Mononuclear cell (primary cell): ENCODE data around the gene CRYBA4. TPM values are rescaled to one million over a fixed set of nuclear protein-coding genes. Genes with fewer than 3 reads are reported as not detected.

Experiments used
- H3K27me3 ChIP-seq: 2 replicates; pipeline ENCODE4 v1.6.0; 2011; ENCODE audit warnings: low read length, control low read depth; ENCODE audit not compliant: insufficient read depth
- H3K4me1 ChIP-seq: 2 replicates; pipeline ENCODE4 v1.5.1; 2011; ENCODE audit warnings: mild to moderate bottlenecking, low read length, control low read depth; ENCODE audit not compliant: insufficient read depth
- H3K4me3 ChIP-seq: 2 replicates; pipeline ENCODE4 v1.5.1; 2011; ENCODE audit warnings: mild to moderate bottlenecking, low read length, moderate library complexity
- H3K9me3 ChIP-seq: 2 replicates; pipeline ENCODE4 v1.5.1; 2011; ENCODE audit warnings: low read depth, mild to moderate bottlenecking, control low read depth, low read length
- total RNA-seq: library from RNA; depleted of rRNA; stranded (reverse); fragments of >200 nt; gene quantifications from one replicate; pipeline ENCODE4 v1.2.3, GENCODE V29; 2012

CRYBA4 gene
- total RNA-seq: not detected

DNA sequence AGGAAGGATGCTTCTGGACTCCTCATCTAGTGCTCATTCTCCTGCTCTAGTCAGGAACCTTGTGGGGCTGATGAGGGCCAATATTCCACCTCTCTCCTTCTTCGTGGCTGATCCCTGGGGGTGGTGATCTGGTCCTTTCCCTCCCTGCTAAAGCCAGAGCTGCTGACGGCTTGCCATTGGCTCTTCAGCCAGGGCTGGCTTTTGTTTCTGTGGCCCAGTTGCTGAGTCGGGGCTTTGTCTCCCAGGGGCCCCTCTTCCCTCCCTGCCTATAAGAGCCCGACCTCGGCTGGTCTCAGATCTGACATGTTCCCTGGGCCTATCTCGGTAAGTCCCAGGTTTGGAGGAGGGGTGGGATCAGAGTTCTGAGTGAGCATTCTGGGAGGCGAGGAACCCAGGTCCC lies at the start of gene CRYBA4:
TSS of gene CRYBA4 (plus strand) at position 301 of the 400 bp plus-strand sequence. CDS start 634 bp downstream, outside the sequence.
- Histone ChIP-seq H3K4me1 (peaks cover 21% of the 10 kb centered on the region), H3K9me3 (no peaks in the 10 kb centered on the region), H3K27me3 (no peaks in the 10 kb centered on the region), H3K4me3 (no peak within 1 kb of the TSS)

DNA sequence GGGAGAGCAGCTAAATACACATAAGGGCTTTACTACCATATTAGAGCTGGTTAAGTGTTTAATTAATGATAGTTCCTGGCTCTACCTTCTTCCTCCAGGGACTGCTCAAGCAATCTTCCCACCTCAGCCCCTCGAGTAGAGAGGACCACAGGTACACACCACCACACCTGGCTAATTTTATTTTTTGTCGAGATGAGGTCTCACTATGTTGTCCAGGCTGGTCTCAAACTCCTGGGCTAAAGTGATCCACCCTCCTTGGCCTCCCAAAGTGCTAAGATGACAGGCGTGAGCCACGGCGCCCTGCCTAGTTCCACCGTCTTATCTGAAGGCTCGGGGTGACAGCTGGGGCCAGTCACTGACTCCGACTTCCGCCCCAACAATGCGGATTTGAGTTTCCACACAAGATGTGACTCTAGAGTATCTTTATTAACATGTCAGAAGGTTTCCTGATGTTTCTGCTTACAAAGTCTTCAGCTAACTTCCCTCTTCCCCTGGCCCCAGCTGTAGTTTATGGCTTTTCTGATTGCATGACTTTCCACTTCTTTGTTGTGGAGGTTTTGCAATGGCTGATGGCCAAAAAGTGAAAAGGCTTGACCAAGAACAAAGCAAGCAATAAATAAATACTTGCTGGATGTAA lies 48.6 kb upstream of the CRYBA4 start:
- H3K4me1 ChIP-seq: peaks cover 80% of the 10 kb centered on the region
- no peak overlapping the region for H3K4me3 ChIP-seq

DNA sequence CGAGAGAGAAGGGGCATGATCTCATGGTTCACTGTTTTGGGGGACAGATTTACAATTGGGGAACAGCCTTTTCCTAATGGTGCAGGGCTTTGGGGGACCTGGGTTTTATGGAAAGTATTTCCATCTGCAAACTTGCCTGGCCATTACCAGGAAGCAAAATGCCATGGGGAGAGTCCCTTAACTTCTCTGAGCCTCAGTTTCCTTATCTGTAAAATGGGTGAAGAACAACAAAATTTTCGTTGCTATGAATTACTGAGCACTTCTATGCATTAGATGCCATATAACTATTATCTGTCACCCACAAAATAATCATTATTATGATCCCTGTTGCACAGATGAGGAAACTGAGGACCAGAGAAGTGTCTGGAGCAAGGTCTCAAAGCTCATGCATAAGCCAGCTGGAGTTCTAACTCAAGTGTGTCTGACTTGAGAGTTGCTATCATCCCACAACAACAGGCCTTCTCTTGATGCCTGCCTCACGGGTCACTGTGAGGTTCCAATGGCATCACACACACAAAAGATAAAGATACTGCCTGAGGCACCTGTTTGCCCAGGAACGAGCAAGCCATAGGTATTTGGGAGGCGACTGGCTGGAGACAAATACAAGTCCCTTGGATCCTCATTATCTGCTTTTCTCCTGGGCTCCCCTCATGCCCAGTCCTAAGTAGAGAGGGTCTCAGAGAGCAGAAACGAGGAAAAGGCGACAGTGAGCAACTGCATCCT lies 47.6 kb upstream of the CRYBA4 start:
- H3K27me3 ChIP-seq: no peaks in the 10 kb centered on the region
- H3K4me1 ChIP-seq: peaks cover 86% of the 10 kb centered on the region
- H3K9me3 ChIP-seq: no peaks in the 10 kb centered on the region
- H3K4me3 ChIP-seq: no peak overlapping the region

More for the DNA sequence above, 48.6 kb upstream of the CRYBA4 start:
- Histone ChIP-seq H3K9me3 (no peaks in the 10 kb centered on the region), H3K27me3 (no peaks in the 10 kb centered on the region)

DNA sequence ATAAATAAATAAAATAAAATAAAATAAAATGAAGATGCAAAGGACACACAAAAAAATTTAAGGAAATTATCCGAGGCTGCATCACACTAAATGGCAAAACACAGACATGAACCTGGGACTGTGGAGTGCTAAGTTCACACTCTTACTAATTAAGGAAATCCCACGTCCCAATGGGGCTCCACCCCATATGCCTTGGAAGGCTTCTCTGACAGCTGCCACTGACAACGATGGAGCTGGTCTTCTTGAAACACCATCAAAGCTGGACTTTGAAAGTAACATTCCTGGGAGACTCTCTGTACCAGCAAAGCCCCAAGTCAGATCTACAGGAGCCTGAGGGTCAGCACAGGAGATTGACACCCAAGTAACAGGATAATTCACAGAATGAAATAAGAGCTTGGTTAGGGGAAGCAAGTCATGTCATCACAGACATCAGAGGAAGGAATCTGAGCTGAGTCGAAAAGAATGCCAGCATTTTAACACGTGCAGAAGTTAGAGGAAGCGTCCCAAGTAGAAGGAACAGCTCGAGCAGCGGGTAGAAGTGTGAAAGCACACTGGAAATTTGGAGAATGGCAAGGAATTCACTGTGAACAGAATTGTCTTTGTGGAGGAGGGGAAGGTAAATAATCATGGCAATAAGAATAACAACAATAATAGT lies 45.6 kb upstream of the CRYBA4 start:
- Histone ChIP-seq H3K4me3 (no peak overlapping the region), H3K9me3 (no peaks in the 10 kb centered on the region), H3K27me3 (no peaks in the 10 kb centered on the region), H3K4me1 (peaks cover 93% of the 10 kb centered on the region)

DNA sequence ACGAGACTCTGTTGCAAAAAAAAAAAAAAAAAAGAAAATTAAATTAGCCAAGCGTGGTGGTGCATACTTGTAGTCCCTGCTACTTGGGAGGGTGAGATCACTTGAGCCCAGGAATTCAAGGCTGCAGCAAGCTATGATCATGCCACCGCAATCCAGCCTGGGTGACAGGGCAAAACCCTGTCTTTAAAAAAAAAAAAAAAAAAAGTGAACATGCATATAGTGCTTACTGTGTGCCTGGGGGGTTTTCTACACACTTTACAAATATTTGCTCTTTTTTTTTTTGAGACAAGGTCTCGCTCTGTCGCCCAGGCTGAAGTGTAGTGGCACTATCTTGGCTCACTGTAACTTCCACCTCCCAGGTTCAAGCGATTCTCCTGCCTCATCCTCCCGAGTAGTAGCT lies 44.7 kb upstream of the CRYBA4 start:
- Histone ChIP-seq H3K27me3 (no peaks in the 10 kb centered on the region), H3K4me1 (peaks cover 91% of the 10 kb centered on the region), H3K4me3 (no peak overlapping the region), H3K9me3 (no peaks in the 10 kb centered on the region)

DNA sequence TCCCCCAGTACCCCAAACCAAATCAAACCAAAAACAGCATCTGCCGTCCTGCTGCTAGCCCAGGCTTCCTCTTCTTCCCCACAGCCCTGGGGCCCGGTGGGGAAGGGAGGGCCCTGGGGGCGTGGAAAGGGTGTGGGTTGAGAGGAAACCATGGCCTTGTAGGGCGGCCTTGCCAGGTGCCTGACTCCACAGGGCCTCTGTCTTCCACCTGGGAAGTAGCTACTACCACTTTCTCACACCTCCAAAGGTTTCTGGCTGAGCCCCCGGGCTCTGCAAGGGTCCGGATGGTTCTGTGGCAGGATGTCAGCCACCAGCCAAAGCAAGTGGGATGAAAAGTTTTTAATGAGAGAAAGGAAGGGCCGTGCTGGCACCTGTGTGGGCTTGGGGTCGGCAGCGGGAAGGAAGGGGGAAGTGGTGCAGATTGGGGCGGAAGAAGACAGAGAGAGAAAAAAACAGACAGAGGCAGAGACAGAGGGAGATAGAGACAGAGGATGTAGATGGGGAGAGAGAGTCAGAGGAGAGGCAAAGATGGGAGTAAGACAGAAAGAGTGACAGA lies 42.4 kb upstream of the CRYBA4 start:
- Histone ChIP-seq H3K4me1 (peaks cover 73% of the 10 kb centered on the region), H3K9me3 (no peaks in the 10 kb centered on the region), H3K27me3 (no peaks in the 10 kb centered on the region), H3K4me3 (no peak overlapping the region)

DNA sequence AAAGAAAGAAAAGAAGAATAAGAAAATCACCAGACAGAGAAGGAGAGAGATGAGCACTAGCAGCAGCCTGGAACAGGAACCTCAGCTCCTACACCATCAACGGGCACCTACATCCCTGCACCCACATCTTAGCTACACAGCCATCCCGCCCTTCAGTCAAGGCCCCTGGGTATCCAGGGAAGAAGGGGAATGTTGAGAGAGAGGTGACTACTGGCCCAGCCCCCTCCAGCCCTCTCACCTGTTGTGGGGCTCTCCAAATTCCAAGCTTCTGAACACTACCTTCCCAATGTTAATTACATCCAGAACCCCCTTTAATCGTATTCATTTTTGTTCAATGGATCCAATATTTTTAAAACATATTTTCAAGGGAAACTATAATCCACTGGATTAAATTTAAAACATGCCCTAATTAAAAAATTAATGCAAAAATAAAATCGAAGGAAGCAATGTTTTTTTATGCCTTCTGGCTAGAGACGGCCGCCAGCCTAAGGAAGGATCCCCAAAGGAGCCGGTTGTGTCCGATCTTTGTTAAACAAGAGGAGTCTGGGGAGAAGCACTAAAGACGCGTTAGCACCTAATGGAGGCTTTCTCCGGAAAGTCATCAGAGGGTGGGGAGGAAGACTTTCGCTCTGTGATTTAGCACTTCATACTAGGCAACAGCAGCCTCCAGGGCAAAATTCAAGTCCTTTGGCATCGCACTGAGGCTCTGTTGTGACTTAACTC lies 41.4 kb upstream of the CRYBA4 start:
- no peak overlapping the region for H3K4me3 ChIP-seq
- H3K4me1 ChIP-seq: peaks cover 73% of the 10 kb centered on the region
- no peaks in the 10 kb centered on the region for H3K27me3 ChIP-seq
- no peaks in the 10 kb centered on the region for H3K9me3 ChIP-seq

DNA sequence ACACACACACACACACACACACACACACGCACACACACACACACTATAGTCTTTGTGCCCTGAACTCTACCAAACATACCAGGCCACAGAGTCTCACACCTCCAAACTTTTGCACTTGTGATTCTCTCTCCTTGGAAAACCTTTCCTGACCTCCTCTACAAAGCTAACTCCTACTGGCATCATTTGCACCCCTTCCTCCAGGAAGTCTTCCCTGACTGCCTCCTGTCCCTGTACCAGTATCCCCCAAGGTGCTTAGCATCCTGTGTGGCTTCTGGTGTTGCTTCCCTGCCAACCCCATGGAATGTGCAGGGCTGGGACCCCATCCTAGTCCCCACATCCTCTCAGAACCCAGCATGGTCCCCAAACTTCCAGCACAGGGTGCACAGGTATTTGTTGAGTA lies 40.7 kb upstream of the CRYBA4 start:
- Histone ChIP-seq H3K27me3 (no peaks in the 10 kb centered on the region), H3K9me3 (no peaks in the 10 kb centered on the region), H3K4me3 (no peak overlapping the region), H3K4me1 (peaks cover 73% of the 10 kb centered on the region)

DNA sequence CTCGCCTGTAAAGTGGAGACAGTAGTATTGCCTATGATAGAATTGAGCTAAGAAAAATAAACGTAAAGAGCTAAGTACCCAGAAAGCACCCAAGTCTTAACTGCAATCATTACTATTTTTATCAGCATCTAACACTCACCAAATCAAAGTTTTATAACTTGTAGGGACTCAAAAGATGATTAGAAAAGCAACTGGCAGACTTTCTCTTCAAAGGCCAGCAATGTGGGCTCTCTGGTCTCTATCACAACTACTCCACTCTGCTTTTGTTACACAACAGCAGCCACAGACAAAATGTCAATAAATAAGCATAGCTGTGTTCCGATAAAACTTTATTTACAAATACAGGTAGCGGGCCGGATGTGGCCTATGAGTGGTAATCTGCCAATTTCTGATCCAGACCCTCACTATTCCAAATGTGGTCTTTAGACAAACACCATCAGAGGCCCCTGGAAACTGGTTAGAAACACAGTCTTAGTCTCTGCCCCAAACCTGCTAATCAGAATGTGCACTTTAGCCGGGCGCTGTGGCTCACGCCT lies 40.1 kb upstream of the CRYBA4 start:
- no peaks in the 10 kb centered on the region for H3K27me3 ChIP-seq
- no peaks in the 10 kb centered on the region for H3K9me3 ChIP-seq
- no peak overlapping the region for H3K4me3 ChIP-seq
- H3K4me1 ChIP-seq: peaks cover 73% of the 10 kb centered on the region

DNA sequence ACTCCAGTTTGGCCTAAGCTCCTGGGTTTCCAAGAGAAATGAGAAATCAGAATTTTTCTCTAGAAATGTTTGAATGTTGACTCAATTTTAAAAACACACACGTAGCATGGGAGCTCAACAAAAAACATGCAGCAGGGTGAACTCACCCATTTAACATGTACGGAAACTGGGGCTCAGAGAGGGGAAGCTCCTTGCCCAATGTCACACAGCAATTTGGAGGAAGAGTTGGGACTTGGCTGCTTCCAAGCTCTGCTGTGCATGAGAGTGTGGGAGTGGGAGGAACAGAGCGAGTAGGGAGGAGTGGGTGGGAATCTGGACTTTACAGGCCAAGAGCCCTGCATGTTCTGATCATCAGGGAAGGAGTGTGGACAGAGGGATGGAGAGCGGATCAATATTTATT lies 37.8 kb upstream of the CRYBA4 start:
- Histone ChIP-seq H3K4me1 (peaks cover 67% of the 10 kb centered on the region), H3K9me3 (no peaks in the 10 kb centered on the region), H3K4me3 (no peak overlapping the region), H3K27me3 (no peaks in the 10 kb centered on the region)

DNA sequence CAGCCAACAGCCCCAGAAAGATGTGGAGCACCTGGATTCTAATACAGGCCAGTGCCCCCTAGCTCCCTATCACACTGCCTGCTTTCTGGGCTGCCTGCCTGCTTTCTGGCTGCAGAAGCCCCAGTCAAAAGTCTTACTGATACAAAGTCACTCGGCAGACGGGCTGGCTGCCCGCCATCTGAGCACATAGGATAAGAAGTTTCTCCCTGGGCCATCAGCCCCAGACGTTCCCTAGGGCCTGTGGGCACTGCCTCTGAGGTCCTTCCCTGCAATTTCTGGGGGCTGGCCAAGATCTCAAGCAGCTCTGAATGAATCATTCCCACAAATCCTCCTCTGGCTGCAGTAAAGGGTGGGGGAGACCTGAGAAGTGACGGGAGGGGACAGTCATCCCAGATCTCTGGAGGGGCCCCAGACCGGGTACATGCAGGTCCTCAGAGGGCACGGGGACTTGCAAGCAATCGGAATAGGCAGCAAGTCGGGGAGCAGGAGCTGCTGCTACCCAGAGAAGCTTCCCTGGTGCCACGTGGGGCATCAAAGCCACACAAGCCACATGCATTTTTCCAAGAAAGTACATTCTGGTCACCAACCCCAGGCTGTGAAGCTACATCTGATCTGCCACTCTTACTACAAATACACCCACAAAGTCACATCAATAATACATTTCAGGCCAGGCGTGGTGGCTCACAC lies 36.5 kb upstream of the CRYBA4 start:
- Histone ChIP-seq H3K9me3 (no peaks in the 10 kb centered on the region), H3K4me1 (peaks cover 58% of the 10 kb centered on the region), H3K27me3 (no peaks in the 10 kb centered on the region), H3K4me3 (no peak overlapping the region)

DNA sequence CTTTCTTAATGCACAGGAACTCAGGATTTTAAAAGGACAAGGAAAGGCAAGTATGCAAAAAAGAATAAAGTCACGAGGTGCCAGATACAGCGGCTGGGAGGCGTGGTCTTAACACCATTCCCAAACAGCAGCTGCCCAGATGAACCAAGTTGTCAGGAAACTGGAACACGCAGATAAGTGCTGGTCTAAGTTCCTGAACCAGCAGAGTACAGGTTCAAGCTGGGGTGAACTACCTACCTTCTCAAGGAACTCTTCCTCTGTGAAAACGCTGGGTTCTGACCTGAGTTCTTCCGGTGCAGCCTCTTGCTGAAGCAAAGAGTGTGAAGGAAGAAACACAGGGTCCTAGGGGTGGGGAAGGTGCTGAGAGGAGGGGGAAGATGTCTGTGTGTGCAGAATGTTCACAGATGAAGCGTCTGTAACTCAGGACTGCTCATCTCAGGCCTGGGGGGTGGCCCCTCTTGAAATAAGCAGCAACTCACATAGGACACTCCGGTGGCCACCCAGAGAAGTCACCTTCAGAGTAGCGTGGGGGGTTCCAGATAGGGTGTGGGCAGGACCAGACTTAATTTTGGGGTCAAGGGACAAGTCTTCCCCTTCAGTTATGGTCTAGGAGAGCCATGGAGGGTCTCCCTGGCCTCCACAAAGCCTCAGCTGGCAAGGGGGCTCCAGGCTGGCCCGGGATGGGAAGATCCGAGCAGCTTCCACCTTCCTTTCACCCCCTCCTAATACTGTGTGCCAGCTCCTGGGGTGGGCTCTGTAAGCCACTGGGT lies 35.0 kb upstream of the CRYBA4 start:
- Histone ChIP-seq H3K27me3 (no peaks in the 10 kb centered on the region), H3K4me3 (no peak overlapping the region)

DNA sequence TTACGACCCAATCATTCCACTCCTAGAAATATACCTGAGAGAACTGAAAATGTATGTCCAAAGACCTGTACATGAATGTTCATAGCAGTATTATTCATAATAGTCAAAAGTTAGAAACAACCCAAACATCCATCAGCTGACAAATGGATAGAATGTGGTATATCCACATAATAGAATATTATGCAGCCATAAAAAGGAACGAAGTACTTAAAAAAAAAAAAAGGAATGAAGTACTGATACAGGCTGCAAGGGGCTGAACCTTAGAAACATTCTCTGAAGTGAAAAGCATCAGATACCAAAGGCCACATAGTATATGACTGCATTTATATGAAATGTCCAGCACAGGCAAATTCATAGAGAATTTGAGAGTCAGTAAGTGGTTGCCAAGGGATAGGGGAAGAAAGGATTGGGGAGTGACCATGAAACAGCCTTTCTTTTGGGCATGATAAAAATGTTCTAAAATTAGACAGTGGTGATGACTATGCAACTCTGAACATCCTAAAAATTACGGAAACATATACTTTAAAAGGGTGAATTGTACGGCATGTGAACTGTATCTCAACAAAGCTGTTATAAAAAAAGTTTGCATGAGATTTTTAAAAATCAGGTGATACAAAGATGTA lies 33.7 kb upstream of the CRYBA4 start:
- H3K27me3 ChIP-seq: no peaks in the 10 kb centered on the region
- no peaks in the 10 kb centered on the region for H3K9me3 ChIP-seq
- H3K4me1 ChIP-seq: peaks cover 75% of the 10 kb centered on the region
- H3K4me3 ChIP-seq: peak overlapping the region; percentile 77

More for the DNA sequence above, 35.0 kb upstream of the CRYBA4 start:
- Histone ChIP-seq H3K9me3 (no peaks in the 10 kb centered on the region), H3K4me1 (peaks cover 61% of the 10 kb centered on the region)
